HG03064 (cell line): ENCODE data around the gene HSD17B2.
"Not testable (repeated sequence)": the region's sequence is repeated elsewhere in the genome, so short reads cannot be mapped to it uniquely, and the experiment has no call there.

ENCODE experiments used
- ATAC-seq: cut with Tn5 transposase; IDR thresholded peaks from one replicate; pipeline ENCODE4 v1.9.1; 2021; ENCODE audit warnings: low read depth; ENCODE audit not compliant: unreplicated experiment

HSD17B2 gene

GRCh38 chr16:82074019-82074558, 39.0 kb downstream of the HSD17B2 start:
- ATAC-seq, result no peak

- no peak for ATAC-seq
Observed at GRCh38 chr16:82078125-82078524, 43.1 kb downstream of the HSD17B2 start.

- no peak for ATAC-seq
Observed at GRCh38 chr16:82079892-82080291, 44.8 kb downstream of the HSD17B2 start.

GRCh38 chr16:82081264-82081663, 46.2 kb downstream of the HSD17B2 start:
- no peak for ATAC-seq

- ATAC-seq, result no peak
Observed at GRCh38 chr16:82082097-82082496, 47.0 kb downstream of the HSD17B2 start.

- ATAC-seq, result no peak
Observed at GRCh38 chr16:82082543-82083244, 47.6 kb downstream of the HSD17B2 start.

- ATAC-seq, result no peak
Observed at GRCh38 chr16:82083710-82084353, 48.8 kb downstream of the HSD17B2 start.

- no peak for ATAC-seq
Observed at GRCh38 chr16:82085011-82085779, 50.1 kb downstream of the HSD17B2 start.

GRCh38 chr16:82088483-82088882, 53.4 kb downstream of the HSD17B2 start:
- ATAC-seq, result no peak

- no peak for ATAC-seq
Observed at GRCh38 chr16:82091241-82091640, 56.2 kb downstream of the HSD17B2 start.

- ATAC-seq, result no peak
Observed at GRCh38 chr16:82092711-82093110, 57.7 kb downstream of the HSD17B2 start.

GRCh38 chr16:82093666-82094300, 58.7 kb downstream of the HSD17B2 start:
- ATAC-seq, result no peak

- ATAC-seq, result no peak
Observed at GRCh38 chr16:82094942-82095540, 60.0 kb downstream of the HSD17B2 start.

GRCh38 chr16:82096641-82097040, 61.6 kb downstream of the HSD17B2 start:
- no peak for ATAC-seq

- no peak for ATAC-seq
Observed at GRCh38 chr16:82105107-82105506, 70.1 kb downstream of the HSD17B2 start.

GRCh38 chr16:82108100-82108499, 73.0 kb downstream of the HSD17B2 start:
- ATAC-seq, result no peak

GRCh38 chr16:82108774-82109173, 73.7 kb downstream of the HSD17B2 start:
- ATAC-seq, result no peak

GRCh38 chr16:82109266-82109665, 74.2 kb downstream of the HSD17B2 start:
- ATAC-seq, result not testable (repeated sequence)

GRCh38 chr16:82111944-82112343, 76.9 kb downstream of the HSD17B2 start:
- ATAC-seq, result no peak

GRCh38 chr16:82113741-82114140, 78.7 kb downstream of the HSD17B2 start:
- no peak for ATAC-seq
